Measurements from ENCODE around the gene ABHD12. TPM values are rescaled to one million over a fixed set of nuclear protein-coding genes. Genes with fewer than 3 reads are reported as not detected.
"Not testable (repeated sequence)": the region's sequence is repeated elsewhere in the genome, so short reads cannot be mapped to it uniquely, and the experiment has no call there.

Gene ABHD12
- total and polyA plus RNA-seq, 3 experiments from 2014 or later = 27.3 to 35.0 (median 27.6) TPM

DNA sequence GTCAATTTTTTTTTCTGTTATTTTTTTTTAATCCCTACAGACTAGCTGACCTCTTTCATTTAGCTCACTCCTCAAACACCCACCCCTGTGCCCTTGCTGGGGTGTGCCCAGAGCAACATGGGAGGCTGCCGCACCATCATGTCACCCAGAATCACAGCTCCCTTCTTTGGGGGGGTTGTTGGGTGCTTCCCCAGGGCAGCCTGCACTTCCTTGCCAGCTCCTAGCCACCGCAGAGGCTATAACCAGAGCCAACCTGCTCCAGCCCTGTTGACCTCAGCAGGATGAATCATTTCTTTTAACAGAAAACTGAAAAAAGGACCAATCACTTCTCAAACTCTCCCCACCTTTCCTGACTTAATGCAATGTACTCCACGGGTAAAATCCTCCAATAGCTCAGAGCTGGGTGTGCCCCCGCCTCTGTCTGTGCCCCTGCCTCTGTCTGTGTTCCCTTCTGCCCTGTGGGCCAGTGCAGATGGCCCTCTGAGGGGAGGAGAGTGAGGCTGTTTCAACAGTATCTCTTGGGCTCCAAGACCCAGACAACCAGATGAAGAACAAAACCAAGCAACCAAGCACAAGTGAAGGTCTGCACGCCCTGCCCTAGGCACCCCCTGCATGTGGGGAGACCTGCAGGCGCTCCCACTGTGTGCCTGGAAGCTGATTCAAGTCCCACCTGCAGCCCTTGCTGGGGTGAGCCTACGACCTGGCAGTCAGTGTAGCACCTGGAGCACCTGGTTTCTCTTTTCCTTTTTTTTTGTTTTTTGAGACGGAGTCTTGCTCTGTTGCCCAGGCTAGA, 75.0 kb downstream of the ABHD12 start:
- H3K27me3 Mint-ChIP-seq = no peaks in the 10 kb centered on the region
- CTCF ChIA-PET = no interaction called here
- H3K4me3 Mint-ChIP-seq = peak overlapping the region in 1 of 7 donors; percentile 63
- H3K27ac Mint-ChIP-seq = peak overlapping the region in 2 of 8 donors; percentile 63 to 69
- H3K4me1 Mint-ChIP-seq = peaks cover 10 to 43% (median 13%) of the 10 kb centered on the region in 3 donors
- Histone ChIP-seq H3K4me1 (ENCODE audit: insufficient read depth, low read length) (peaks cover 9% of the 10 kb centered on the region), H3K27me3 (ENCODE audit: insufficient read depth, low read length, poor library complexity, severe bottlenecking) (no peaks in the 10 kb centered on the region), H3K4me3 (ENCODE audit: low read length) (no peak overlapping the region), H3K36me3 (ENCODE audit: insufficient read depth, low read length) (no peaks in the 10 kb centered on the region), H3K27ac (ENCODE audit: low read depth, low read length) (no peak overlapping the region), H3K9me3 (ENCODE audit: low read length) (no peaks in the 10 kb centered on the region)
- H3K9me3 Mint-ChIP-seq = no peaks in the 10 kb centered on the region
- POLR2A ChIA-PET = no interaction called here
- peaks cover 0 to 30% (median 13%) of the 10 kb centered on the region in 3 donors for H3K36me3 Mint-ChIP-seq
- DNase-seq = no peak

- H3K36me3 ChIP-seq (ENCODE audit: insufficient read depth, low read length) = no peaks in the 10 kb centered on the region
- peaks cover 17% of the 10 kb centered on the region for H3K4me1 ChIP-seq (ENCODE audit: insufficient read depth, low read length)
- Mint-ChIP-seq H3K9me3 (no peaks in the 10 kb centered on the region), H3K36me3 (peaks cover 0 to 24% (median 10%) of the 10 kb centered on the region in 3 donors), H3K27me3 (no peaks in the 10 kb centered on the region), H3K4me1 (peaks cover 16 to 49% (median 16%) of the 10 kb centered on the region in 3 donors), H3K4me3 (no peak overlapping the region), H3K27ac (peak overlapping the region in 2 of 8 donors; percentile 72 to 89)
- H3K27ac ChIP-seq (ENCODE audit: low read depth, low read length) = no peak overlapping the region
- H3K27me3 ChIP-seq (ENCODE audit: insufficient read depth, low read length, poor library complexity, severe bottlenecking) = no peaks in the 10 kb centered on the region
- ChIA-PET CTCF (interaction anchor here (0.5 kb wide), 1 partner anchor 33 kb away, joined by 4 read pairs; no protein-coding TSS in a partner anchor), POLR2A (no interaction called here)
- no peak overlapping the region for H3K4me3 ChIP-seq (ENCODE audit: low read length)
- no peaks in the 10 kb centered on the region for H3K9me3 ChIP-seq (ENCODE audit: low read length)
- no peak for DNase-seq
Observed at GRCh38 chr20:25314497-25315417, 75.9 kb downstream of the ABHD12 start.

DNA sequence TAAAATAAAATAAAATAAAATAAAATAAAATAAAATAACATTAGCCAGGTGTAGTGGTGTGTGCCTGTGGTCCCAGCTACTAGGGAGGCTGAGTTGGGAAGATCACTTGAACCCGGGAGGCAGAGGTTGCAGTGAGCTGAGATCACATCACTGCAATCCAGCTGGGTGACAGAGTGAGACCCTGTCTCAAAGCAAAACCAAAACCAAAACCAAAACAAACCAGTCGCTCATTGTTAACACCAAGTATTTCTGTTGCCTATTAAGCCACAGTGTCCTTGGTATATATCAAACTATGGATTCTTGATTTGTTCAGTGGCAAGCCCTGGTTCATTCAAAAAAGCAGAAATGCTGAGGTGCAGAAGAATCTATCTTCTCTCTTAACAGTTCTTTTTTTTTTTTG, 77.0 kb downstream of the ABHD12 start:
- H3K27ac ChIP-seq (ENCODE audit: low read depth, low read length) = no peak overlapping the region
- Mint-ChIP-seq H3K4me1 (peaks cover 16 to 50% (median 16%) of the 10 kb centered on the region in 3 donors), H3K4me3 (no peak overlapping the region), H3K9me3 (no peaks in the 10 kb centered on the region), H3K27ac (no peak overlapping the region), H3K27me3 (no peaks in the 10 kb centered on the region), H3K36me3 (peaks cover 0 to 21% (median 9%) of the 10 kb centered on the region in 3 donors)
- no peaks in the 10 kb centered on the region for H3K27me3 ChIP-seq (ENCODE audit: insufficient read depth, low read length, poor library complexity, severe bottlenecking)
- no peaks in the 10 kb centered on the region for H3K9me3 ChIP-seq (ENCODE audit: low read length)
- CTCF ChIA-PET = no interaction called here
- POLR2A ChIA-PET = no interaction called here
- no peaks in the 10 kb centered on the region for H3K36me3 ChIP-seq (ENCODE audit: insufficient read depth, low read length)
- H3K4me3 ChIP-seq (ENCODE audit: low read length) = no peak overlapping the region
- no peak for DNase-seq
- H3K4me1 ChIP-seq (ENCODE audit: insufficient read depth, low read length) = peaks cover 17% of the 10 kb centered on the region

- CTCF ChIA-PET; H3K27ac Mint-ChIP-seq; H3K9me3 ChIP-seq (ENCODE audit: low read length); H3K27me3 ChIP-seq (ENCODE audit: insufficient read depth, low read length, poor library complexity, severe bottlenecking); H3K4me3 Mint-ChIP-seq; H3K36me3 ChIP-seq (ENCODE audit: insufficient read depth, low read length); DNase-seq; H3K4me3 ChIP-seq (ENCODE audit: low read length); POLR2A ChIA-PET; H3K27ac ChIP-seq (ENCODE audit: low read depth, low read length); H3K27me3 Mint-ChIP-seq; H3K9me3 Mint-ChIP-seq: not testable (repeated sequence)
- H3K4me1 Mint-ChIP-seq = peaks cover 16 to 49% (median 16%) of the 10 kb centered on the region in 3 donors
- peaks cover 0 to 24% (median 9%) of the 10 kb centered on the region in 3 donors for H3K36me3 Mint-ChIP-seq
- H3K4me1 ChIP-seq (ENCODE audit: insufficient read depth, low read length) = peaks cover 17% of the 10 kb centered on the region
Observed at GRCh38 chr20:25312716-25313115, 77.9 kb downstream of the ABHD12 start.

DNA sequence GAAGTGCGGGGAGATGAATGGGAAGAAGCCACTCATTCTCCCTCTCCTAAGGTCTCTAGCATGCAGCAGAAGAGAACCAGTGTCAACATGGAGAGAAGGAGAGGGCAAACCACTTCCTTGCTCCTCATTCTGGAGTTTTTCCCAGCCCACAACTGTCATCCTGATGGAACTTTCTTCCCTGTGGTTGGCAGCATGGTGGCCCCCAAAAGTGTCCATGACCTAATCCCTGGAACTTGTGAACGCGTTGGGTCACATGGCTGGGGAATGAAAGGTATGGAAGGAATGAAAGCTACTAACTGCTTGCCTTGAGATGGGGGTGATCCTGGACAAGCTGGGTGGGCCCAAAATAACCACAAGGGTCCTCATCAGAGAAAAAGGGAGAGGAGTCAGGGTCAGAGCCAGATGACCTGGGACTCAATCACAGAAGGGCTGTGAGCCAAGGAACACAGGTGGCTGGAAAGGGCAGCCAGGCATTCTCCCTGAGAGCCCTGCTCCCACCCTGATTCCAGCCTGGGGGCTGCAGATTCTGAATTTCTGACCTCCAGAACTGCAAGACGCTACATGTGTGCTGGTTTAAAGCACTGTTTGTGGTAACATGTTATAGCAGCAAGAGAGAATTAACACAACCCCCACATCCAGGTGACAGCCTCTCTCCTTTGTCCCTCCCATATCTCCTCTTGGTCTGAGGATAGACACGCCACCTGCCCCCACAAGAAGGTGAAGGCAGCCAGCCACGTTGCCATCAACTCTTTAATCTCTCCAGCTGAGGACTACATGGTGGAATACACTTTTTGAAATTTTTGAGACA, 79.5 kb downstream of the ABHD12 start:
- ChIA-PET CTCF (interaction anchor here (1.5 kb wide), 1 partner anchor 15 kb away, joined by 4 read pairs; no protein-coding TSS in a partner anchor), POLR2A (no interaction called here)
- Histone ChIP-seq H3K9me3 (ENCODE audit: low read length) (no peaks in the 10 kb centered on the region), H3K4me1 (ENCODE audit: insufficient read depth, low read length) (peaks cover 17% of the 10 kb centered on the region), H3K27me3 (ENCODE audit: insufficient read depth, low read length, poor library complexity, severe bottlenecking) (no peaks in the 10 kb centered on the region), H3K4me3 (ENCODE audit: low read length) (peak overlapping the region; percentile 52), H3K36me3 (ENCODE audit: insufficient read depth, low read length) (no peaks in the 10 kb centered on the region), H3K27ac (ENCODE audit: low read depth, low read length) (peak overlapping the region; percentile 64)
- Mint-ChIP-seq H3K36me3 (peaks cover 0 to 22% (median 9%) of the 10 kb centered on the region in 3 donors), H3K4me1 (peaks cover 16 to 43% (median 16%) of the 10 kb centered on the region in 3 donors), H3K27me3 (peaks cover 0 to 2% of the 10 kb centered on the region in 2 donors), H3K9me3 (no peaks in the 10 kb centered on the region), H3K27ac (peak overlapping the region; percentile 5 to 94 (median 76)), H3K4me3 (peak overlapping the region; percentile 4 to 82 (median 68))
- DNase-seq = no peak

GRCh38 chr20:25310268-25310920, 80.2 kb downstream of the ABHD12 start:
- H3K27ac Mint-ChIP-seq = peak overlapping the region; percentile 5 to 94 (median 76)
- peaks cover 13 to 39% (median 16%) of the 10 kb centered on the region in 3 donors for H3K4me1 Mint-ChIP-seq
- peaks cover 0 to 2% of the 10 kb centered on the region in 2 donors for H3K27me3 Mint-ChIP-seq
- peak in 1 of 5 donors; percentile 56 for DNase-seq
- POLR2A ChIA-PET = no interaction called here
- Histone ChIP-seq H3K9me3 (ENCODE audit: low read length) (no peaks in the 10 kb centered on the region), H3K4me3 (ENCODE audit: low read length) (peak overlapping the region; percentile 52), H3K27me3 (ENCODE audit: insufficient read depth, low read length, poor library complexity, severe bottlenecking) (no peaks in the 10 kb centered on the region), H3K27ac (ENCODE audit: low read depth, low read length) (peak overlapping the region; percentile 64), H3K36me3 (ENCODE audit: insufficient read depth, low read length) (no peaks in the 10 kb centered on the region), H3K4me1 (ENCODE audit: insufficient read depth, low read length) (peaks cover 17% of the 10 kb centered on the region)
- H3K9me3 Mint-ChIP-seq = no peaks in the 10 kb centered on the region
- peak overlapping the region; percentile 4 to 82 (median 68) for H3K4me3 Mint-ChIP-seq
- H3K36me3 Mint-ChIP-seq = peaks cover 0 to 18% (median 8%) of the 10 kb centered on the region in 3 donors
- CTCF ChIA-PET = interaction anchor here (1.5 kb wide), 1 partner anchor 14 kb away, joined by 4 read pairs; no protein-coding TSS in a partner anchor

Data from CD8-positive, alpha-beta memory T cell (primary cell).